ENCODE measurements around the gene DDB1. TPM values are rescaled to one million over a fixed set of nuclear protein-coding genes. Genes with fewer than 3 reads are reported as not detected.

Gene DDB1
- total RNA-seq, 2 experiments from 2014 or later: 140 to 147 TPM

GRCh38 chr11:61345954-61346843, 13.3 kb upstream of the DDB1 start:
- H3K4me3 Mint-ChIP-seq: no peak overlapping the region
- Histone ChIP-seq H3K27me3 (ENCODE audit: control insufficient read depth in 1 of 2, insufficient read depth in 2 of 2, low read length in 2 of 2) (no peaks in the 10 kb centered on the region), H3K9me3 (ENCODE audit: control insufficient read depth in 1 of 2, insufficient read depth in 1 of 2, low read length in 2 of 2) (no peaks in the 10 kb centered on the region), H3K4me3 (ENCODE audit: low read length) (no peak overlapping the region), H3K4me1 (ENCODE audit: insufficient read depth, low read length) (no peaks in the 10 kb centered on the region), H3K36me3 (ENCODE audit: insufficient read depth, low read length) (peaks cover 39% of the 10 kb centered on the region), H3K27ac (ENCODE audit: low read depth in 1 of 2, low read length in 2 of 2) (no peak overlapping the region)
- TF ChIP-seq, protein P1, sequence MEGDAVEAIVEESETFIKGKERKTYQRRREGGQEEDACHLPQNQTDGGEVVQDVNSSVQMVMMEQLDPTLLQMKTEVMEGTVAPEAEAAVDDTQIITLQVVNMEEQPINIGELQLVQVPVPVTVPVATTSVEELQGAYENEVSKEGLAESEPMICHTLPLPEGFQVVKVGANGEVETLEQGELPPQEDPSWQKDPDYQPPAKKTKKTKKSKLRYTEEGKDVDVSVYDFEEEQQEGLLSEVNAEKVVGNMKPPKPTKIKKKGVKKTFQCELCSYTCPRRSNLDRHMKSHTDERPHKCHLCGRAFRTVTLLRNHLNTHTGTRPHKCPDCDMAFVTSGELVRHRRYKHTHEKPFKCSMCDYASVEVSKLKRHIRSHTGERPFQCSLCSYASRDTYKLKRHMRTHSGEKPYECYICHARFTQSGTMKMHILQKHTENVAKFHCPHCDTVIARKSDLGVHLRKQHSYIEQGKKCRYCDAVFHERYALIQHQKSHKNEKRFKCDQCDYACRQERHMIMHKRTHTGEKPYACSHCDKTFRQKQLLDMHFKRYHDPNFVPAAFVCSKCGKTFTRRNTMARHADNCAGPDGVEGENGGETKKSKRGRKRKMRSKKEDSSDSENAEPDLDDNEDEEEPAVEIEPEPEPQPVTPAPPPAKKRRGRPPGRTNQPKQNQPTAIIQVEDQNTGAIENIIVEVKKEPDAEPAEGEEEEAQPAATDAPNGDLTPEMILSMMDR (IDR thresholded peaks at IDR 0.05): no peak
- peak in 1 of 14 experiments; percentile 29 for DNase-seq
- H3K36me3 Mint-ChIP-seq (ENCODE audit: low read depth): peaks cover 40% of the 10 kb centered on the region
- ChIA-PET CTCF (no interaction called here), POLR2A (no interaction called here)
- H3K4me1 Mint-ChIP-seq (ENCODE audit: low read depth): no peaks in the 10 kb centered on the region
- intact Hi-C loops (cut with DNase I, micrococcal nuclease): no loop called here
- H3K9me3 Mint-ChIP-seq: no peaks in the 10 kb centered on the region
- no peak overlapping the region for H3K27ac Mint-ChIP-seq
- ATAC-seq (ENCODE audit: poor library complexity): no peak
- no peaks in the 10 kb centered on the region for H3K27me3 Mint-ChIP-seq

DNA sequence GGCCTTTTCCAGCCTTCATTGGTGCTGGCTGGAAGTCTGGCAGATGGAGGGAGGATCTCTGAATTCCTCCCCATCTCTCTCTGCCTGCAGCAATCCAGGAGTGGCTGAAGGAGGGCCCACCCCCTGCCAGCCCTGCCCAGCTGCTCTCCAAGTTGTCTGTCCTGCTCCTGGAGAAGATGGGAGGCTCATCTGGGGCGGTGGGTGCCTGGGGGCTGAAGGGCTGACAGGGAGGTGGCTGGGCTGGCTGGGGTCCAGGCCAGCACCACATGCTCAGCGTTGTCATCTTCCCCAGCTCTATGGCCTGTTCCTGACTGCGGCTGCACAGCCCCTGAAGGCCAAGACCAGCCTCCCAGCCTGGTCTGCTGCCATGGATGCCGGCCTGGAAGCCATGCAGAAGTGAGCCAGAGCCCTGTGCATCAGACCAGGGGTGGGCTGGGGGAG, 12.3 kb upstream of the DDB1 start:
- intact Hi-C loops (cut with DNase I, micrococcal nuclease): no loop called here
- Histone ChIP-seq H3K27ac (ENCODE audit: low read depth in 1 of 2, low read length in 2 of 2) (no peak overlapping the region), H3K4me3 (ENCODE audit: low read length) (no peak overlapping the region), H3K36me3 (ENCODE audit: insufficient read depth, low read length) (peaks cover 32% of the 10 kb centered on the region), H3K4me1 (ENCODE audit: insufficient read depth, low read length) (no peaks in the 10 kb centered on the region), H3K27me3 (ENCODE audit: control insufficient read depth in 1 of 2, insufficient read depth in 2 of 2, low read length in 2 of 2) (no peaks in the 10 kb centered on the region), H3K9me3 (ENCODE audit: control insufficient read depth in 1 of 2, insufficient read depth in 1 of 2, low read length in 2 of 2) (no peaks in the 10 kb centered on the region)
- H3K27ac Mint-ChIP-seq: no peak overlapping the region
- no peaks in the 10 kb centered on the region for H3K27me3 Mint-ChIP-seq
- H3K36me3 Mint-ChIP-seq (ENCODE audit: low read depth): peaks cover 40% of the 10 kb centered on the region
- no peaks in the 10 kb centered on the region for H3K4me1 Mint-ChIP-seq (ENCODE audit: low read depth)
- ChIA-PET CTCF (no interaction called here), POLR2A (no interaction called here)
- H3K9me3 Mint-ChIP-seq: no peaks in the 10 kb centered on the region
- no peak for DNase-seq
- TF ChIP-seq, protein P1 (IDR thresholded peaks at IDR 0.05): no peak
- ATAC-seq (ENCODE audit: poor library complexity): no peak
- no peak overlapping the region for H3K4me3 Mint-ChIP-seq

DNA sequence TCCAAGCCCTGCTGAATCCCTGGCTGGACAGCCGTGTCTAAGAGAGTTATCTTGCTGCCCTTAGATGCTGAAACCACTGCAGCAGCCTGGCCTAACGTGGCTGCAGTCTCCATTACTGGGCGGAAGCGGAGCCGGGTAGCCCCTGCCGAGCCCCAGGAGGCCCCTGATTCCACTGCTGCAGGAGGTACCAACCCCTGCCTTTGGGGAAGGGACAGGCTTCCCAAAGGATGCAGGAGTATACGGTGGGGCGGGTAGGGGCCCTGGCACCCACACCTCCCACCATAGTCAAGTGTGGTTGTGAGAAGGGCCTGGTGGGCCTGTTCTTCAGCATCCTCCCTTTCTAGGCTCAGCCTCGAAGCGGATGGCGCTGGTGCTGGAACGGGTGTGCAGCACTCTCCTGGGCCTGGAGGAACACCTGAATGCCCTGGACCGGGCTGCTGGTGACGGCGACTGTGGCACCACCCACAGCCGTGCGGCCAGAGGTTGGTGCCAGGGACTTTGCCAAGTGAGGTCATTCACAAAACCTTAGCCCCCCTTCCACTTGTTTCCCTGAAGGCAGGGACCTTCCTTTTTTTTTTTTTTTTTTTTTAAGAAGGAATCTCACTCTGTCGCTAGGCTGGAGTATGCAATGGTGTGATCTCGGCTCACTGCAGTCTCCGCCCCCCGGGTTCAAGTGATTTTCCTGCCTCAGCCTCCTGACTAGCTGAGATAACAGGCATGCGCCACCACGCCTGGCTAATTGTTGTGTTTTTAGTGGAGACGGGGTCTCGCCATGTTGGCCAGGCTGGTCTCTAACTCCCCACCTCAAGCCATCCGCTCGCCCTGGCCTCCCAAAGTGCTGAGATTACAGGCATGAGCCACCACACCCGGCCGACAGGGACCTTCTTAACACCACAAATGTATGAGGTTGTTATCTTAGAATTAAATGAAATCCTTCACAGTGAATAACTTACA, 11.2 kb upstream of the DDB1 start:
- H3K27me3 Mint-ChIP-seq: no peaks in the 10 kb centered on the region
- no peaks in the 10 kb centered on the region for H3K27me3 ChIP-seq (ENCODE audit: control insufficient read depth in 1 of 2, insufficient read depth in 2 of 2, low read length in 2 of 2)
- no peaks in the 10 kb centered on the region for H3K4me1 ChIP-seq (ENCODE audit: insufficient read depth, low read length)
- no peaks in the 10 kb centered on the region for H3K4me1 Mint-ChIP-seq (ENCODE audit: low read depth)
- no peaks in the 10 kb centered on the region for H3K9me3 ChIP-seq (ENCODE audit: control insufficient read depth in 1 of 2, insufficient read depth in 1 of 2, low read length in 2 of 2)
- no peak overlapping the region for H3K27ac ChIP-seq (ENCODE audit: low read depth in 1 of 2, low read length in 2 of 2)
- H3K36me3 ChIP-seq (ENCODE audit: insufficient read depth, low read length): peaks cover 24% of the 10 kb centered on the region
- no peak for ATAC-seq (ENCODE audit: poor library complexity)
- no peak overlapping the region for H3K27ac Mint-ChIP-seq
- peaks cover 33% of the 10 kb centered on the region for H3K36me3 Mint-ChIP-seq (ENCODE audit: low read depth)
- ChIA-PET CTCF (no interaction called here), POLR2A (no interaction called here)
- intact Hi-C loops (cut with DNase I, micrococcal nuclease): no loop called here
- TF ChIP-seq, protein P1 (IDR thresholded peaks at IDR 0.05): no peak
- H3K9me3 Mint-ChIP-seq: no peaks in the 10 kb centered on the region
- no peak overlapping the region for H3K4me3 ChIP-seq (ENCODE audit: low read length)
- no peak overlapping the region for H3K4me3 Mint-ChIP-seq
- no peak for DNase-seq

All from CD4-positive, alpha-beta T cell (primary cell).